IPS-11a (cell line): ENCODE data around the gene PARD6A.
"Not testable (repeated sequence)": the region's sequence is repeated elsewhere in the genome, so short reads cannot be mapped to it uniquely, and the experiment has no call there.

Source experiments
- H3K4me3 ChIP-seq: one replicate; pipeline ENCODE4 v1.5.1; 2013; ENCODE audit warnings: low read depth, low read length, control low read depth

The PARD6A gene

GRCh38 chr16:67679935-67680897 is 19.5 kb downstream of the PARD6A start:
- H3K4me3 ChIP-seq = no peak overlapping the region

- no peak overlapping the region for H3K4me3 ChIP-seq
These were observed 23.0 kb downstream of the PARD6A start for GRCh38 chr16:67683767-67684166.

- no peak overlapping the region for H3K4me3 ChIP-seq
These were observed 24.8 kb downstream of the PARD6A start for GRCh38 chr16:67685388-67686112.

- H3K4me3 ChIP-seq = not testable (repeated sequence)
These were observed 32.9 kb downstream of the PARD6A start for GRCh38 chr16:67693517-67694285.

- no peak overlapping the region for H3K4me3 ChIP-seq
These were observed 33.9 kb downstream of the PARD6A start for GRCh38 chr16:67694611-67695010.

- no peak overlapping the region for H3K4me3 ChIP-seq
These were observed 36.8 kb downstream of the PARD6A start for GRCh38 chr16:67697422-67698185.

- H3K4me3 ChIP-seq = no peak overlapping the region
These were observed 38.5 kb downstream of the PARD6A start for GRCh38 chr16:67699265-67699664.

- H3K4me3 ChIP-seq = no peak overlapping the region
These were observed 40.7 kb downstream of the PARD6A start for GRCh38 chr16:67701420-67701819.

- H3K4me3 ChIP-seq = no peak overlapping the region
These were observed 41.4 kb downstream of the PARD6A start for GRCh38 chr16:67702130-67702529.

- H3K4me3 ChIP-seq = no peak overlapping the region
These were observed 42.9 kb downstream of the PARD6A start for GRCh38 chr16:67703626-67704025.

GRCh38 chr16:67704110-67704509 is 43.4 kb downstream of the PARD6A start:
- H3K4me3 ChIP-seq = no peak overlapping the region

- H3K4me3 ChIP-seq = no peak overlapping the region
These were observed 46.5 kb downstream of the PARD6A start for GRCh38 chr16:67707210-67707609.

- no peak overlapping the region for H3K4me3 ChIP-seq
These were observed 47.0 kb downstream of the PARD6A start for GRCh38 chr16:67707790-67708189.

- H3K4me3 ChIP-seq = no peak overlapping the region
These were observed 47.6 kb downstream of the PARD6A start for GRCh38 chr16:67708368-67708771.

GRCh38 chr16:67709050-67709449 is 48.3 kb downstream of the PARD6A start:
- no peak overlapping the region for H3K4me3 ChIP-seq

GRCh38 chr16:67710607-67711006 is 49.8 kb downstream of the PARD6A start:
- no peak overlapping the region for H3K4me3 ChIP-seq
